ENCODE data around the gene RPLP2.

DNA sequence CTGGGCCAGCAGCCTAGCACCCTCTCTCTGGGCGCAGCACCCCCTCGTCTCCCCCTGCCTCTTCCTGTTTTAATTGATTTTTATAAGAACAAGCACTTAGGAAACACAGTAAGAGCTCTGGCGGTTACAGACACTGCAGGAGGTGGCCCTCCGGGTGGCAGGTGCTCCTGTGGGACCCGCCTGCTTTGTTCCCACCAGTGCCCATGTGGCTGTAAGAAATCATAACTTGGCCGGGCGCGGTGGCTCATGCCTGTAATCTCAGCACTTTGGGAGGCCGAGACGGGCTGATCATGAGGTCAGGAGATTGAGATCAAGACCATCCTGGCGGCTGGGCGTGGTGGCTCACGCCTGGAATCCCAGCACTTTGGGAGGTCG is 51.3 kb downstream of the RPLP2 start:
- no peak for TF ChIP-seq POLR2A (IDR thresholded peaks at IDR 0.05)
- TF ChIP-seq, protein P1, sequence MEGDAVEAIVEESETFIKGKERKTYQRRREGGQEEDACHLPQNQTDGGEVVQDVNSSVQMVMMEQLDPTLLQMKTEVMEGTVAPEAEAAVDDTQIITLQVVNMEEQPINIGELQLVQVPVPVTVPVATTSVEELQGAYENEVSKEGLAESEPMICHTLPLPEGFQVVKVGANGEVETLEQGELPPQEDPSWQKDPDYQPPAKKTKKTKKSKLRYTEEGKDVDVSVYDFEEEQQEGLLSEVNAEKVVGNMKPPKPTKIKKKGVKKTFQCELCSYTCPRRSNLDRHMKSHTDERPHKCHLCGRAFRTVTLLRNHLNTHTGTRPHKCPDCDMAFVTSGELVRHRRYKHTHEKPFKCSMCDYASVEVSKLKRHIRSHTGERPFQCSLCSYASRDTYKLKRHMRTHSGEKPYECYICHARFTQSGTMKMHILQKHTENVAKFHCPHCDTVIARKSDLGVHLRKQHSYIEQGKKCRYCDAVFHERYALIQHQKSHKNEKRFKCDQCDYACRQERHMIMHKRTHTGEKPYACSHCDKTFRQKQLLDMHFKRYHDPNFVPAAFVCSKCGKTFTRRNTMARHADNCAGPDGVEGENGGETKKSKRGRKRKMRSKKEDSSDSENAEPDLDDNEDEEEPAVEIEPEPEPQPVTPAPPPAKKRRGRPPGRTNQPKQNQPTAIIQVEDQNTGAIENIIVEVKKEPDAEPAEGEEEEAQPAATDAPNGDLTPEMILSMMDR (IDR thresholded peaks at IDR 0.05 in 4 of 5, conservative IDR thresholded peaks at IDR 0.05 in 1 of 5): no peak
